CD4-positive, alpha-beta T cell treated with Interleukin-21 for 1 hour (primary cell): ENCODE measurements around the gene ACIN1.
"Not testable (repeated sequence)": the region's sequence is repeated elsewhere in the genome, so short reads cannot be mapped to it uniquely, and the experiment has no call there.

Source experiments
- DNase-seq: peaks from one replicate; pipeline ENCODE4 v3.0.0-alpha.2; 2020

ACIN1 gene

GRCh38 chr14:23121361-23121771 lies 26.4 kb upstream of the ACIN1 start:
- DNase-seq: no peak

- DNase-seq: peak; percentile 84
These were observed 25.8 kb upstream of the ACIN1 start for GRCh38 chr14:23120541-23121251.

- peak; percentile 31 for DNase-seq
These were observed 24.7 kb upstream of the ACIN1 start for GRCh38 chr14:23119363-23120327.

GRCh38 chr14:23118506-23119362 lies 23.8 kb upstream of the ACIN1 start, which contains the start of gene CEBPE:
Gene CEBPE, minus strand, starts transcription at chr14:23119255. Its CDS starts 164 bp downstream, at chr14:23119091.
- DNase-seq: no peak

- DNase-seq: no peak
These were observed 22.6 kb upstream of the ACIN1 start for GRCh38 chr14:23117371-23118020.

GRCh38 chr14:23115918-23116317 lies 21.0 kb upstream of the ACIN1 start:
- DNase-seq: no peak

GRCh38 chr14:23115039-23115731 lies 20.2 kb upstream of the ACIN1 start:
- DNase-seq: no peak

GRCh38 chr14:23114669-23115038 lies 19.7 kb upstream of the ACIN1 start:
- DNase-seq: no peak

GRCh38 chr14:23114120-23114458 lies 19.2 kb upstream of the ACIN1 start:
- no peak for DNase-seq

- no peak for DNase-seq
These were observed 18.6 kb upstream of the ACIN1 start for GRCh38 chr14:23113431-23114119.

GRCh38 chr14:23112359-23113178 lies 17.6 kb upstream of the ACIN1 start:
- DNase-seq: no peak

- DNase-seq: no peak
These were observed 15.8 kb upstream of the ACIN1 start for GRCh38 chr14:23110579-23111365.

- DNase-seq: no peak
These were observed 14.8 kb upstream of the ACIN1 start for GRCh38 chr14:23109769-23110168.

- DNase-seq: not testable (repeated sequence)
These were observed 13.2 kb upstream of the ACIN1 start for GRCh38 chr14:23108169-23108568.

GRCh38 chr14:23107620-23108019 lies 12.7 kb upstream of the ACIN1 start:
- not testable (repeated sequence) for DNase-seq

GRCh38 chr14:23106747-23107045 lies 11.8 kb upstream of the ACIN1 start:
- DNase-seq: no peak

- no peak for DNase-seq
These were observed 10.4 kb upstream of the ACIN1 start for GRCh38 chr14:23105348-23105824.

- DNase-seq: no peak
These were observed 9.8 kb upstream of the ACIN1 start, which contains the start of gene CIROP for GRCh38 chr14:23104591-23105347. Gene CIROP, minus strand, starts transcription at chr14:23104989. Its CDS starts 69 bp downstream, at chr14:23104920.
